H1 (cell line): ENCODE measurements around the gene FOXA2. TPM values are rescaled to one million over a fixed set of nuclear protein-coding genes. Genes with fewer than 3 reads are reported as not detected.

Experiments
- ATF3 ChIP-seq: IDR thresholded peaks from 2 replicates; pipeline ENCODE4 v1.6.1; 2011; ENCODE audit warnings: low read depth, mild to moderate bottlenecking, low read length; ENCODE audit not compliant: insufficient read depth
- CHD7 ChIP-seq: fragments of 300-600 bp; sonication (generic); IDR thresholded peaks from 2 replicates; pipeline ENCODE4 v1.7.1; 2012; ENCODE audit warnings: low read length, moderate library complexity, mild to moderate bottlenecking, inconsistent platforms; ENCODE audit not compliant: insufficient replicate concordance
- JUN ChIP-seq: IDR thresholded peaks from 2 replicates; pipeline ENCODE4 v1.6.1; 2011; ENCODE audit warnings: low read depth, mild to moderate bottlenecking, improper control_type of control experiment, low read length
- TAF1 ChIP-seq: IDR thresholded peaks from 2 replicates; pipeline ENCODE4 v1.6.1; 2011; ENCODE audit warnings: mild to moderate bottlenecking, low read depth, low read length
- polyA plus RNA-seq, 7 experiments: library from polyadenylated mRNA; depleted of rRNA in 3 of 7; stranded (reverse) in 5 of 7; unstranded in 2 of 7; fragments of >200 nt in 5 of 7; fragments of 200-250 nt in 2 of 7; gene quantifications; 1 replicate in 5 of 7; 2 replicates in 1 of 7; 4 replicates in 1 of 7; pipeline versions ENCODE4 v1.2.1 to v1.2.3, GENCODE V29; 2011 to 2013; ENCODE audit warnings: missing spikeins in 2 of 7, mixed read lengths in 2 of 7
- total RNA-seq: library from RNA; stranded (reverse); fragmentation: NEBNext Ultra II Directional; extraction: Animal tissue kit (Norgen Biotek cat#: 25700); gene quantifications from 2 replicates; pipeline ENCODE4 v1.2.1, GENCODE V29; 2021

Gene FOXA2
- total and polyA plus RNA-seq, 2 of the 8 experiments (the other 6 are each of a cell fraction or from before 2014, with no cell fraction given) = not detected

GRCh38 chr20:22542427-22542826, 41.9 kb downstream of the FOXA2 start (continued):
- TF ChIP-seq CHD7 (no peak), JUN (no peak), TAF1 (no peak), ATF3 (no peak)
- TF ChIP-seq, all 59 proteins: peak for 0
